ENCODE measurements around the gene GRM8. TPM values are rescaled to one million over a fixed set of nuclear protein-coding genes. Genes with fewer than 3 reads are reported as not detected.

GRM8 gene
- total RNA-seq, 1 experiment from 2014 or later = 1.8 TPM

- Histone ChIP-seq H3K9ac (ENCODE audit: extremely low read depth, insufficient read length, low read length) (no peak overlapping the region), H3K23me2 (ENCODE audit: insufficient read length, low read depth, low read length, poor library complexity, severe bottlenecking) (no peaks in the 10 kb centered on the region), H3T11ph (ENCODE audit: low read length) (no peak overlapping the region), H4K20me1 (ENCODE audit: control insufficient read depth, insufficient read depth, insufficient read length) (no peaks in the 10 kb centered on the region), H3K14ac (ENCODE audit: insufficient read depth, low read length) (no peak overlapping the region), H3K4me2 (ENCODE audit: insufficient read depth, insufficient read length, low read length) (no peak overlapping the region), H2BK12ac (ENCODE audit: insufficient read length, low read depth, low read length) (no peak overlapping the region), H3K27ac (ENCODE audit: insufficient read length, low read depth, low read length) (no peak overlapping the region), H3K9me3 (ENCODE audit: control insufficient read depth, low read depth, low read length) (no peaks in the 10 kb centered on the region), H4K91ac (ENCODE audit: insufficient read length, low read depth, low read length) (no peak overlapping the region), H2BK15ac (ENCODE audit: low read depth, low read length) (no peak overlapping the region), H2AFZ (ENCODE audit: low read length) (no peak overlapping the region), H3K27me3 (ENCODE audit: insufficient read depth, low read length) (no peaks in the 10 kb centered on the region), H3K79me2 (ENCODE audit: insufficient read depth, low read length) (no peaks in the 10 kb centered on the region), H3K4ac (ENCODE audit: low read depth, low read length) (no peak overlapping the region), H4K8ac (replicated peaks; ENCODE audit: insufficient read length, low read depth, low read length) (no peak overlapping the region), H2BK5ac (ENCODE audit: insufficient read length, low read length) (no peak overlapping the region), H3K79me1 (ENCODE audit: insufficient read depth, low read depth, low read length, poor library complexity, severe bottlenecking) (no peaks in the 10 kb centered on the region), H3K23ac (ENCODE audit: insufficient read length, low read depth, low read length) (no peak overlapping the region), H3K56ac (ENCODE audit: insufficient read length, low read depth, low read length) (no peak overlapping the region), H4K5ac (ENCODE audit: insufficient read length, low read depth, low read length) (no peak overlapping the region), H2AK5ac (ENCODE audit: insufficient read length, low read length) (no peak overlapping the region), H2BK20ac (ENCODE audit: low read depth, low read length, poor library complexity, severe bottlenecking) (no peak overlapping the region), H3K4me1 (ENCODE audit: insufficient read depth, low read length) (no peaks in the 10 kb centered on the region), H3K18ac (ENCODE audit: insufficient read length, low read depth, low read length) (no peak overlapping the region), H2BK120ac (ENCODE audit: low read depth, low read length, poor library complexity, severe bottlenecking) (no peak overlapping the region)
- H3K36me3 Mint-ChIP-seq (ENCODE audit: insufficient read depth in 1 of 3, low read depth in 3 of 3) = no peaks in the 10 kb centered on the region
- DNase-seq = no peak
- H3K4me1 Mint-ChIP-seq = peaks cover 2 to 7% of the 10 kb centered on the region in 2 experiments; a peak in 3 of 4 replicates
- WGBS (ENCODE audit: extremely low coverage, insufficient read length, low lambda C conversion rate) = no CpG with 5 or more reads among the region's 1 CpG
- no peaks in the 10 kb centered on the region for H3K27me3 Mint-ChIP-seq (ENCODE audit: low read depth)
- no peak overlapping the region for H3K4me3 Mint-ChIP-seq
- no peaks in the 10 kb centered on the region for H3K9me3 Mint-ChIP-seq
- H3K27ac Mint-ChIP-seq = no peak overlapping the region
- TF ChIP-seq, protein P1, sequence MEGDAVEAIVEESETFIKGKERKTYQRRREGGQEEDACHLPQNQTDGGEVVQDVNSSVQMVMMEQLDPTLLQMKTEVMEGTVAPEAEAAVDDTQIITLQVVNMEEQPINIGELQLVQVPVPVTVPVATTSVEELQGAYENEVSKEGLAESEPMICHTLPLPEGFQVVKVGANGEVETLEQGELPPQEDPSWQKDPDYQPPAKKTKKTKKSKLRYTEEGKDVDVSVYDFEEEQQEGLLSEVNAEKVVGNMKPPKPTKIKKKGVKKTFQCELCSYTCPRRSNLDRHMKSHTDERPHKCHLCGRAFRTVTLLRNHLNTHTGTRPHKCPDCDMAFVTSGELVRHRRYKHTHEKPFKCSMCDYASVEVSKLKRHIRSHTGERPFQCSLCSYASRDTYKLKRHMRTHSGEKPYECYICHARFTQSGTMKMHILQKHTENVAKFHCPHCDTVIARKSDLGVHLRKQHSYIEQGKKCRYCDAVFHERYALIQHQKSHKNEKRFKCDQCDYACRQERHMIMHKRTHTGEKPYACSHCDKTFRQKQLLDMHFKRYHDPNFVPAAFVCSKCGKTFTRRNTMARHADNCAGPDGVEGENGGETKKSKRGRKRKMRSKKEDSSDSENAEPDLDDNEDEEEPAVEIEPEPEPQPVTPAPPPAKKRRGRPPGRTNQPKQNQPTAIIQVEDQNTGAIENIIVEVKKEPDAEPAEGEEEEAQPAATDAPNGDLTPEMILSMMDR (conservative IDR thresholded peaks at IDR 0.05) = no peak
Observed at GRCh38 chr7:126403040-126403439, 849.7 kb downstream of the GRM8 start.

Measured in H9 (cell line).